Urothelium cell line (cell line): ENCODE measurements around the gene LFNG.
A peak's percentile ranks its signal among the peaks of the same experiment; 100 is the strongest.

Experiments
- DNase-seq: peaks from one replicate; pipeline ENCODE4 v3.0.0; 2011; ENCODE audit warnings: low spot score, mixed read lengths
- FAIRE-seq: peaks from 2 replicates; lab custom pipeline; 2011; peaks lifted over from hg19 to GRCh38; lab: Jason Lieb, UNC

Gene LFNG

GRCh38 chr7:2515424-2516193, 4.0 kb upstream of the LFNG start:
- no peak for FAIRE-seq
- peak; percentile 76 for DNase-seq

- FAIRE-seq (no peak), DNase-seq (no peak)
Observed at GRCh38 chr7:2516194-2516555, 3.4 kb upstream of the LFNG start.

GRCh38 chr7:2517026-2517425, 2.5 kb upstream of the LFNG start:
- peak; percentile 98 for DNase-seq

GRCh38 chr7:2517678-2518507, 1.7 kb upstream of the LFNG start:
- DNase-seq (peak; percentile 76), FAIRE-seq (peak; percentile 99)

More at GRCh38 chr7:2517026-2517425, 2.5 kb upstream of the LFNG start:
- FAIRE-seq: no peak

GRCh38 chr7:2518737-2519118, 846 bp upstream of the LFNG start:
- no peak for DNase-seq
- FAIRE-seq: no peak

- DNase-seq: no peak
- no peak for FAIRE-seq
Observed at GRCh38 chr7:2520131-2520760, 672 bp downstream of the LFNG start.

- no peak for DNase-seq
- peak; percentile 96 for FAIRE-seq
Observed at GRCh38 chr7:2520761-2521290, 1.3 kb downstream of the LFNG start.

- FAIRE-seq: no peak
Observed at GRCh38 chr7:2521341-2521745, 1.8 kb downstream of the LFNG start.

GRCh38 chr7:2521952-2522591, 2.5 kb downstream of the LFNG start:
- no peak for FAIRE-seq

More at GRCh38 chr7:2521341-2521745, 1.8 kb downstream of the LFNG start:
- DNase-seq: no peak

GRCh38 chr7:2522780-2523433, 3.3 kb downstream of the LFNG start:
- DNase-seq (peak; percentile 86), FAIRE-seq (no peak)

More at GRCh38 chr7:2521952-2522591, 2.5 kb downstream of the LFNG start:
- peak; percentile 65 for DNase-seq

GRCh38 chr7:2523461-2523936, 3.9 kb downstream of the LFNG start:
- FAIRE-seq: no peak

GRCh38 chr7:2523941-2524807, 4.6 kb downstream of the LFNG start:
- FAIRE-seq (peak; percentile 99), DNase-seq (peak; percentile 77)

More at GRCh38 chr7:2523461-2523936, 3.9 kb downstream of the LFNG start:
- peak; percentile 80 for DNase-seq

GRCh38 chr7:2524808-2525657, 5.5 kb downstream of the LFNG start:
- FAIRE-seq: peak; percentile 61
- no peak for DNase-seq

GRCh38 chr7:2525658-2526630, 6.4 kb downstream of the LFNG start:
- DNase-seq (no peak), FAIRE-seq (peak; percentile 99)

- FAIRE-seq: peak; percentile 99
- no peak for DNase-seq
Observed at GRCh38 chr7:2526659-2527504, 7.3 kb downstream of the LFNG start.
